Renal cortical epithelial cell (primary cell): ENCODE data around the gene MTA1. TPM values are rescaled to one million over a fixed set of nuclear protein-coding genes. Genes with fewer than 3 reads are reported as not detected.

Experiments used
- DNase-seq: peaks from one replicate; pipeline ENCODE4 v3.0.0-alpha.2; 2011; ENCODE audit warnings: low read depth
- total RNA-seq: library from RNA; depleted of rRNA; stranded (reverse); fragments of >200 nt; gene quantifications from 2 replicates; pipeline ENCODE4 v1.2.3, GENCODE V29; 2014

MTA1 gene
- total RNA-seq, 1 donor from 2014 or later = 47.3 TPM

- DNase-seq = no peak
These were observed 66.7 kb downstream of the MTA1 start, which contains the start of gene CRIP1 for GRCh38 chr14:105486163-105486973. CRIP1 (plus strand) TSS chr14:105486886; CDS start chr14:105487260, 374 bp downstream.

- DNase-seq = no peak
These were observed 67.4 kb downstream of the MTA1 start for GRCh38 chr14:105486974-105487448.

- no peak for DNase-seq
These were observed 67.9 kb downstream of the MTA1 start for GRCh38 chr14:105487449-105487985.

GRCh38 chr14:105487986-105488777 is 68.6 kb downstream of the MTA1 start:
- no peak for DNase-seq

- no peak for DNase-seq
These were observed 69.3 kb downstream of the MTA1 start for GRCh38 chr14:105488781-105489541.

- DNase-seq = peak; percentile 86
These were observed 70.1 kb downstream of the MTA1 start for GRCh38 chr14:105489542-105490266.

- DNase-seq = no peak
These were observed 70.6 kb downstream of the MTA1 start for GRCh38 chr14:105490267-105490571.

- DNase-seq = peak; percentile 99
These were observed 71.1 kb downstream of the MTA1 start, which contains the start of gene TEDC1 for GRCh38 chr14:105490572-105491365. TEDC1 (plus strand) TSS chr14:105491246; CDS start chr14:105491376, 130 bp downstream.

- DNase-seq = no peak
These were observed 71.8 kb downstream of the MTA1 start for GRCh38 chr14:105491366-105491973.

GRCh38 chr14:105492031-105492970 is 72.7 kb downstream of the MTA1 start:
- no peak for DNase-seq

GRCh38 chr14:105492971-105493871 is 73.6 kb downstream of the MTA1 start:
- no peak for DNase-seq

- DNase-seq = no peak
These were observed 74.4 kb downstream of the MTA1 start for GRCh38 chr14:105493921-105494605.

GRCh38 chr14:105494606-105494929 is 74.9 kb downstream of the MTA1 start:
- DNase-seq = no peak

GRCh38 chr14:105495101-105495989 is 75.7 kb downstream of the MTA1 start:
- DNase-seq = no peak

GRCh38 chr14:105495990-105496830 is 76.6 kb downstream of the MTA1 start:
- DNase-seq = no peak
